ENCODE measurements around the gene FOXK2.

Gene FOXK2

GRCh38 chr17:82518826-82519810 is at the start of gene FOXK2:
Gene FOXK2 (plus strand): TSS chr17:82519732. CDS start chr17:82519889, 157 bp downstream.
- peak; percentile 86 for DNase-seq

GRCh38 chr17:82470065-82470464 is 49.5 kb upstream of the FOXK2 start:
- no peak for DNase-seq

GRCh38 chr17:82474223-82475010 is 45.1 kb upstream of the FOXK2 start:
- DNase-seq, result peak; percentile 95

DNA sequence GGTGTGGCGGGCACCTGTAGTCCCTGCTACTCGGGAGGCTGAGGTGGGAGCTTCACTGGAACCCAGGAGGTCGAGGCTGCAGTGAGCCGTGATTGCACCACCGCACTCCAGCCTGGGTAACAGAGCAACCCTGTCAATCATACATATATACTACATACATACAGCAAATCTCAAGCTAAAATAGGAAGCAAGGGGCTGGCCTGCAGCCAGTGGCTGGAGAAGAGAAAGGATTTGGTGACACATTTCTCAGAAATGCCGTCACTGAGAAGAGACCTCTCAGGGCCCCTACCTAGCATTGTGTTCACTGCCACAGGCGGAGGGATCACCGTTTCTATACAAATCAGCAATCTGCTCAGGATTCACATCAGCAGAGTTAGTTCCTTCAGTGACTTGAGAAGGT is 44.1 kb upstream of the FOXK2 start:
- no peak for DNase-seq

DNA sequence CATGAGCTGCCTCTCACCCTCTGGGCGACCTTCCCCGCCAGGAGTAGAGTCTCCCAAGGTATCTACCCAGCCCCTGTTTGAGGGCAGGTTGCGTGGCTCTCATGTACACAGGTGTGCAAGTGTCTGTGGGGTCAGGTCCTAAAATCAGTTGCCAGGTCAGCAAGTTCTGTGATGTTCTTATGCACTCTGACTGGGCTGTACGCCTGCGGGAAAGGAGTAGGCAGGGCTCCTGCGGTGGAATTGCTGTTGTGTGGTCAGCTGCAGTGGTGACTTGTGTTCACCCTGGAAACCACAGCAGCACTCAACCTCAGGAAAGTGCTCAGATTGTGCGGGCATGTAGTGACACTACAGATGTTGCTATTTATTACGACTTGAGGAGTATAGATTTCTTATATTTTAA is 41.6 kb upstream of the FOXK2 start:
- DNase-seq, result no peak

DNA sequence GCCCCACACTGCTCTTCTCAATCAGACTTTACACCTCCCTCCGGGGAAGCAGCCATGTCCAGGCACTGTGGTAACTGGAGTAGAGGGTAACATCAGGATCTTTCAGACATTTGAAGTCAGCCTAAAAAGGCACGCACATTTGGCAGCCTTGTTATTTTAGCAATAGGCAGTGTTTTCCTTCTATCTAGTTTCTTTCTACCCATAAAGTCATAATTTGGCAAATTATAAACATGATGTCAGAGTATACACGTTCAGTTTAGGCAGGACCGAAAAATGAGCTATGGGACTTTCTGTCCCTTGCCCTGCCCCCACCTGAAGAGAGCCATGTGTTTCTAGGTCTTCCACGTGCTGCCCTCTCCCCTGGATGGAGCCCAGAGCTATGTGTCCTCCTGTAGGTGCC is 39.9 kb upstream of the FOXK2 start:
- DNase-seq, result no peak

- DNase-seq, result no peak
These were observed 39.2 kb upstream of the FOXK2 start for GRCh38 chr17:82480318-82480717.

GRCh38 chr17:82483204-82483660 is 36.3 kb upstream of the FOXK2 start:
- no peak for DNase-seq

GRCh38 chr17:82483836-82484235 is 35.7 kb upstream of the FOXK2 start:
- no peak for DNase-seq

GRCh38 chr17:82486231-82487094 is 33.1 kb upstream of the FOXK2 start:
- no peak for DNase-seq

DNA sequence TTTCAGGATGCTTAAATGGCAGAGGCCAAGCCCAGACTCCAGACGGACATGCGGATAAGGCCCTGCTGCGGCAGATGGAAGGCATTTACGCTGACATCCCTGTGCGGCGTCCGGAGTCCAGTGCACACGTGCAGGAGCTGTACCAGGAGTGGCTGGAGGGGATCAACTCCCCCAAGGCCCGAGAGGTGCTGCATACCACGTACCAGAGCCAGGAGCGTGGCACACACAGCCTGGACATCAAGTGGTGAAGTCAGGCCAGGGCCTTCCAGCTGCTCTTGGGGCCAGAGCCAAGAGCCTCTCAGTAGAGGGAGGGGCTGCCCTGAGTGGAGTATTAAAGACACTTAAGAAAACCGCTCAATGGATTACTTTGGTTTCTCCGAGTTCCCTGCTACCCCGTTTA is 31.6 kb upstream of the FOXK2 start:
- no peak for DNase-seq

DNA sequence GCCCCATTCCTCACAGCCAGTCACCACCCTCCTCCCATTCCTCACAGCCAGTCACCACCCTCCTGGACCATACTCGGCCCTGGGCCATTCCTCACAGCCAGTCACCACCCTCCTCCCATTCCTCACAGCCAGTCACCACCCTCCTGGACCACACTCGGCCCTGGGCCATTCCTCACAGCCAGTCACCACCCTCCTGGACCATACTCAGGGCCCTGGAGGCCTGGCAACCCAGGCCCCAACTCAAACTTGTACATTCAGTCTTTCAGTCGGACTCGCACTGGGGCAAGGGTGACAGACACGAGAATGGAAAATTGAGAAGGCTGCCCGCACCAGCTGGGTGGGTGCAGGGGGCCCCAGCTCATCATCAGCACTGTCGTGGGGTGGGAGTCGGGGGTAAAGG is 30.4 kb upstream of the FOXK2 start:
- no peak for DNase-seq

GRCh38 chr17:82489851-82490511 is 29.6 kb upstream of the FOXK2 start:
- DNase-seq, result no peak

- no peak for DNase-seq
These were observed 28.9 kb upstream of the FOXK2 start for GRCh38 chr17:82490512-82491195.

DNA sequence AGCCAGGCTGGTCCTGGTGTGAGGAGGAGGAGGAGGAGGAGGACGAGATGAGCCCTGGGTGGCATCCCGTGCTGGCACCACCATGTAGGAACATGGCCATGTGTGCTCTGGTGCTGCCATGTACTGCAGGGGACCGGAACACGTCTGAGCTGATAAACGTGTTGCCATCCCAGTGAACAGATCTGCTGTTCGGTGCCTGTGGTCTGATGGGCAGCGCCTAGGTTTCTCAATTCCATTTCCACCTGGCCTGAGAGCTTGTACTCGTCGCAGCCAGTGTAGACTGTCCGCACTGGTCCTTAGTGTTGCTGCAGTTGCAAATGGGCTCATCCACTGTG is 28.4 kb upstream of the FOXK2 start:
- no peak for DNase-seq

DNA sequence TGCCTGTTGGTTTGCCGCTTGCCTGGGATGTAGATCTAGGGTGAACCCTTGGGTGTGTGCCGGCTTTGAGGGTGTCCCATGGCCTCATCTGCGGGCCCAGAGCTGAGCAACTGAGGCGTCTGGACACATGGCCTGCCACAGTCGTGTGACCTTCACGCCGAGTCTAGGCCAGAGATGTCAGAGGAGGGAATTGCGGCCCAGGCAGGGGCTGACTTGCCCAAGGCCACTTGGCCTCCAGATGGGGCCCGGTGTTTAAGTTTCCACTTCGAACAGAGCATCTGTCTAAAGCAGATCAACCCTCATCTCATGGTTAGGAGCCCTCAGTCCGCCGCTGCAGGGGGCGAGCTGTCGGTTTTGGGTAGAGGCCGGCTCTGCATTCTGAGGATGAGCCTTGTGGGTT is 28.0 kb upstream of the FOXK2 start:
- DNase-seq, result no peak

DNA sequence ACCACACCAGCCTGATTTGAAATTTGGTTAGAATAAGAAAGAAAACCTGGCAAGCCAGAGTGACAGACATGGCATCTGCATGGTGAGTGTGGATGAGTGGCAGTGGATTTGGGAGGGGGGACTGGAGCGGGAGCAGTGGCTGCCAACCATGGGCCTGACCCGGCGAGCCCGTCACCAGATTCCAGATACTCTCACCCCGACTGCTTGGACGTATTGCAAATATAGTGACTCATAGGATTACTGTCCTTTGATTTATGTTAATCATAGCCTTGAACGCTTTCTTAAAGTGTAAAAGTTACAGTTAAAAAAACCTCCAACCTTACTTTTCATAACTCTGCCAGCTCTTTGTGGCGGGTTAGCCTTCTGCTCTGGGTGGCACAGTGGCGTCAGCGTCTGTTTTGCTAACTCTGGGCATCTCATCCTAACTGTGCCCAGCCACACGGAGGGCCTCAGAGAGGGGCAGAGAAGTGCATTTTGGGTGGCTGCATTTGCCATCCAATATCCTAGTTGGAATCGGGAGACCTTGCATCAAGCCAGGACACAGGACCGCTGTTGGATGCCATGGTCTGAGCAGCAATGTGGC is 26.8 kb upstream of the FOXK2 start:
- DNase-seq, result no peak

DNA sequence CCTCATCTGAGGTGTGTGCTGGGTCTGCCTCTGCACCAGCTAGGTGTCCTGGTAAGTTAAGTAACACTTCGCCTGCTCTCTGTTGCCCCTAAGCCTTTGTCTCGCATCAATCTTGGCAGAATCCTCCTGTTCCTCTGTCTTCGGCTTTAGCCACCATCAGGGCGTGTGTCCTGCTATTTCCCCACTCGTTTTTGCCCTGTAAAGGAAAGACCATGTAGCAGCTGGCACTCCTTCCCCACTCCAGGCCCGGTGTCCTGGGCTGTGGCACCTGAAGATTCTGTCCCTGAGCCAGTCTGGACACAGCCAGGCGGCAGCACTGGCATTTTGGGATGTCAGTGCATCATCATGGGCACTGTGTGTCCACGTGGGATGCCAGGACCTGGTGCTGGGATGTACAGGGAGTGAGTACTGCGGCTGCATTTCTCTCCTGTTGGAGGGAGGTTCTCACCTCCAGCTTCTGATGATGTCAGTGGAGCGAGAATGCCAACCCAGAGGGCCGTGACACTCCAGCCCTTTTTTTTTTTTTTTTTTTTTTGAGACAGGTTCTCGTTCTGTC is 26.2 kb upstream of the FOXK2 start:
- DNase-seq, result no peak

DNA sequence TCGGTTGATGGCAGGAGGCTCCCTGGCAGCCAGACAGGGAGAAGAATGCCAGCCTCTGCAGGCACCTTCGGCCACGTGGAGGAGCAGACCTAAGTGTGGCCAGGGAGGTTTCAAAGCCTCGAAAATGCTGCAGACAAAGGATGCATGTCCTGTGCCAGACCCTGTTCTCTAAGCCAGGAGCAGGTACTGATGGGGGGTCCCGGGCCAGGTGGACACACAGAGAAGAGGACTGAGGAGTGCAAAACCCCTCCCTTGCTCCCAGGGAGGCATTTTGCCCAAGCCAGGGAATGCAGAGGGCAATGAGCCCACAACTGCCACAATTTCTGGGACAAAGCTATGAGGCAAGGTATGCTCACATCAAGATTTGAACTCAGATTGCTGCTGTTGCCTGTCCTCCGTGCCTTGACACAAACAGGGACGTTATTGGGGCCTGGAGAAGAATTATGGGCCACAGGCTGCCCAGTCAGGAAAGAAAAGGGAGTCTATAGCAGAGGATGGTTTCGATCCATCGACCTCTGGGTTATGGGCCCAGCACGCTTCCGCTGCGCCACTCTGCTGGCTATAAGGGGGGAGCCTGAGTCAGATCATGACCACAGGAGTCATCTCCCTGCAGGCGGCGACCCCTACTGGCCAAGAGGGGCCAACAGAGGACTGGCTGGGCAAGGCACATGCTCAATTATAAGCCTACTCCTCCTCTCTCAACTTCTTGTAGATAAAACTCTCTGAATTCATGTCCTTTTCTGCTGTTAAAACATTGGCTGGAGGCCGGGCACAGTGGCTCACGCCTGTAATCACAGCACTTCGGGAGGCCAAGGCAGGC is 25.1 kb upstream of the FOXK2 start:
- peak; percentile 98 for DNase-seq

Measured in NCI-H1694 (cell line).